ENCODE data around the gene BMPR1A. TPM values are rescaled to one million over a fixed set of nuclear protein-coding genes. Genes with fewer than 3 reads are reported as not detected.

BMPR1A gene
- total and polyA plus RNA-seq, 2 experiments from 2014 or later, result 14.2 to 82.5 TPM

- Histone ChIP-seq H3K4me1 (ENCODE audit: insufficient read depth) (peaks cover 65% of the 10 kb centered on the region), H3K9me2 (ENCODE audit: insufficient read depth) (no peaks in the 10 kb centered on the region), H3K4me2 (peak overlapping the region; percentile 50; the same call in 1 of the 2 replicates), H3K79me2 (replicated peaks; ENCODE audit: insufficient read depth) (peaks cover 76% of the 10 kb centered on the region), H4K20me1 (replicated peaks; ENCODE audit: insufficient read depth) (no peaks in the 10 kb centered on the region), H3K4me3 (no peak overlapping the region), H3K27me3 (ENCODE audit: insufficient read depth) (no peaks in the 10 kb centered on the region), H2AFZ (no peak overlapping the region), H3F3A (replicated peaks; ENCODE audit: low read depth) (peaks cover 3% of the 10 kb centered on the region; the same call in 1 of the 2 replicates), H3K27ac (ENCODE audit: low read depth) (peak overlapping the region; percentile 77), H3K36me3 (ENCODE audit: insufficient read depth) (no peaks in the 10 kb centered on the region)
- ATAC-seq, result no peak
- no peak for TF ChIP-seq POLR2AphosphoS5 (IDR thresholded peaks at IDR 0.05; ENCODE audit: low read depth)
- no peak for TF ChIP-seq ETS1 (IDR thresholded peaks at IDR 0.05)
- no peak for TF ChIP-seq CTCF (conservative IDR thresholded peaks at IDR 0.05; ENCODE audit: low read depth in 2 of 2)
- TF ChIP-seq EZH2phosphoT487 (IDR thresholded peaks at IDR 0.05; ENCODE audit: unreplicated experiment), result no peak
- TF ChIP-seq ZNF114 (CRISPR knock-in tag; IDR thresholded peaks at IDR 0.05), result no peak
- no peak for TF ChIP-seq ZNF331 (CRISPR knock-in tag; IDR thresholded peaks at IDR 0.05; ENCODE audit: low read depth)
- TF ChIP-seq CREB1 (CRISPR knock-in tag; IDR thresholded peaks at IDR 0.05; ENCODE audit: low read depth), result no peak
- Mint-ChIP-seq H3K4me1 (peaks cover 68% of the 10 kb centered on the region), H3K27me3 (ENCODE audit: insufficient read depth, low read depth, poor library complexity) (peaks cover 3% of the 10 kb centered on the region), H3K4me3 (no peak overlapping the region), H3K36me3 (ENCODE audit: low read depth) (peaks cover 15% of the 10 kb centered on the region), H3K27ac (peak overlapping the region; percentile 58), H3K9me3 (no peaks in the 10 kb centered on the region)
- no peak for DNase-seq (ENCODE audit: low spot score)
Observed at GRCh38 chr10:86870679-86871078, 114.3 kb downstream of the BMPR1A start.

- peak overlapping the region; percentile 15; the same call in 1 of the 3 replicates for H3K4me3 Mint-ChIP-seq
Observed at GRCh38 chr10:86871563-86872183, 115.3 kb downstream of the BMPR1A start.

More at GRCh38 chr10:86871563-86872183, 115.3 kb downstream of the BMPR1A start:
- Mint-ChIP-seq H3K4me1 (peaks cover 64% of the 10 kb centered on the region), H3K9me3 (no peaks in the 10 kb centered on the region), H3K27me3 (ENCODE audit: insufficient read depth, low read depth, poor library complexity) (no peaks in the 10 kb centered on the region), H3K36me3 (ENCODE audit: low read depth) (peaks cover 21% of the 10 kb centered on the region), H3K27ac (peak overlapping the region; percentile 58)
- Histone ChIP-seq H3F3A (replicated peaks; ENCODE audit: low read depth) (no peaks in the 10 kb centered on the region; the same call in 1 of the 2 replicates), H2AFZ (no peak overlapping the region), H3K4me1 (ENCODE audit: insufficient read depth) (peaks cover 61% of the 10 kb centered on the region), H3K4me2 (peak overlapping the region; percentile 50), H3K27me3 (ENCODE audit: insufficient read depth) (no peaks in the 10 kb centered on the region), H4K20me1 (replicated peaks; ENCODE audit: insufficient read depth) (no peaks in the 10 kb centered on the region), H3K9me2 (ENCODE audit: insufficient read depth) (no peaks in the 10 kb centered on the region), H3K79me2 (replicated peaks; ENCODE audit: insufficient read depth) (peaks cover 81% of the 10 kb centered on the region), H3K27ac (ENCODE audit: low read depth) (peak overlapping the region; percentile 77), H3K4me3 (no peak overlapping the region), H3K36me3 (ENCODE audit: insufficient read depth) (no peaks in the 10 kb centered on the region)
- ATAC-seq (peak; percentile 54), DNase-seq (ENCODE audit: low spot score) (peak; percentile 90)
- TF ChIP-seq, protein P1, sequence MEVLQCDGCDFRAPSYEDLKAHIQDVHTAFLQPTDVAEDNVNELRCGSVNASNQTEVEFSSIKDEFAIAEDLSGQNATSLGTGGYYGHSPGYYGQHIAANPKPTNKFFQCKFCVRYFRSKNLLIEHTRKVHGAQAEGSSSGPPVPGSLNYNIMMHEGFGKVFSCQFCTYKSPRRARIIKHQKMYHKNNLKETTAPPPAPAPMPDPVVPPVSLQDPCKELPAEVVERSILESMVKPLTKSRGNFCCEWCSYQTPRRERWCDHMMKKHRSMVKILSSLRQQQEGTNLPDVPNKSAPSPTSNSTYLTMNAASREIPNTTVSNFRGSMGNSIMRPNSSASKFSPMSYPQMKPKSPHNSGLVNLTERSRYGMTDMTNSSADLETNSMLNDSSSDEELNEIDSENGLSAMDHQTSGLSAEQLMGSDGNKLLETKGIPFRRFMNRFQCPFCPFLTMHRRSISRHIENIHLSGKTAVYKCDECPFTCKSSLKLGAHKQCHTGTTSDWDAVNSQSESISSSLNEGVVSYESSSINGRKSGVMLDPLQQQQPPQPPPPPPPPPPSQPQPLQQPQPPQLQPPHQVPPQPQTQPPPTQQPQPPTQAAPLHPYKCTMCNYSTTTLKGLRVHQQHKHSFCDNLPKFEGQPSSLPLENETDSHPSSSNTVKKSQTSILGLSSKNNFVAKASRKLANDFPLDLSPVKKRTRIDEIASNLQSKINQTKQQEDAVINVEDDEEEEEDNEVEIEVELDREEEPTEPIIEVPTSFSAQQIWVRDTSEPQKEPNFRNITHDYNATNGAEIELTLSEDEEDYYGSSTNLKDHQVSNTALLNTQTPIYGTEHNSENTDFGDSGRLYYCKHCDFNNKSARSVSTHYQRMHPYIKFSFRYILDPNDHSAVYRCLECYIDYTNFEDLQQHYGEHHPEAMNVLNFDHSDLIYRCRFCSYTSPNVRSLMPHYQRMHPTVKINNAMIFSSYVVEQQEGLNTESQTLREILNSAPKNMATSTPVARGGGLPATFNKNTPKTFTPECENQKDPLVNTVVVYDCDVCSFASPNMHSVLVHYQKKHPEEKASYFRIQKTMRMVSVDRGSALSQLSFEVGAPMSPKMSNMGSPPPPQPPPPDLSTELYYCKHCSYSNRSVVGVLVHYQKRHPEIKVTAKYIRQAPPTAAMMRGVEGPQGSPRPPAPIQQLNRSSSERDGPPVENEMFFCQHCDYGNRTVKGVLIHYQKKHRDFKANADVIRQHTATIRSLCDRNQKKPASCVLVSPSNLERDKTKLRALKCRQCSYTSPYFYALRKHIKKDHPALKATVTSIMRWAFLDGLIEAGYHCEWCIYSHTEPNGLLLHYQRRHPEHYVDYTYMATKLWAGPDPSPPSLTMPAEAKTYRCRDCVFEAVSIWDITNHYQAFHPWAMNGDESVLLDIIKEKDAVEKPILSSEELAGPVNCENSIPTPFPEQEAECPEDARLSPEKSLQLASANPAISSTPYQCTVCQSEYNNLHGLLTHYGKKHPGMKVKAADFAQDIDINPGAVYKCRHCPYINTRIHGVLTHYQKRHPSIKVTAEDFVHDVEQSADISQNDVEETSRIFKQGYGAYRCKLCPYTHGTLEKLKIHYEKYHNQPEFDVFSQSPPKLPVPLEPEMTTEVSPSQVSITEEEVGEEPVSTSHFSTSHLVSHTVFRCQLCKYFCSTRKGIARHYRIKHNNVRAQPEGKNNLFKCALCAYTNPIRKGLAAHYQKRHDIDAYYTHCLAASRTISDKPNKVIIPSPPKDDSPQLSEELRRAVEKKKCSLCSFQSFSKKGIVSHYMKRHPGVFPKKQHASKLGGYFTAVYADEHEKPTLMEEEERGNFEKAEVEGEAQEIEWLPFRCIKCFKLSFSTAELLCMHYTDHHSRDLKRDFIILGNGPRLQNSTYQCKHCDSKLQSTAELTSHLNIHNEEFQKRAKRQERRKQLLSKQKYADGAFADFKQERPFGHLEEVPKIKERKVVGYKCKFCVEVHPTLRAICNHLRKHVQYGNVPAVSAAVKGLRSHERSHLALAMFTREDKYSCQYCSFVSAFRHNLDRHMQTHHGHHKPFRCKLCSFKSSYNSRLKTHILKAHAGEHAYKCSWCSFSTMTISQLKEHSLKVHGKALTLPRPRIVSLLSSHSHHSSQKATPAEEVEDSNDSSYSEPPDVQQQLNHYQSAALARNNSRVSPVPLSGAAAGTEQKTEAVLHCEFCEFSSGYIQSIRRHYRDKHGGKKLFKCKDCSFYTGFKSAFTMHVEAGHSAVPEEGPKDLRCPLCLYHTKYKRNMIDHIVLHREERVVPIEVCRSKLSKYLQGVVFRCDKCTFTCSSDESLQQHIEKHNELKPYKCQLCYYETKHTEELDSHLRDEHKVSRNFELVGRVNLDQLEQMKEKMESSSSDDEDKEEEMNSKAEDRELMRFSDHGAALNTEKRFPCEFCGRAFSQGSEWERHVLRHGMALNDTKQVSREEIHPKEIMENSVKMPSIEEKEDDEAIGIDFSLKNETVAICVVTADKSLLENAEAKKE (CRISPR knock-in tag; IDR thresholded peaks at IDR 0.05), result peak; percentile 85
- no peak for TF ChIP-seq EZH2 (IDR thresholded peaks at IDR 0.05; ENCODE audit: low read depth, unreplicated experiment)
- TF ChIP-seq NANOG (IDR thresholded peaks at IDR 0.05; ENCODE audit: borderline replicate concordance), result peak; percentile 64; the same call in 1 of the 2 replicates
